ENCODE data around the gene CHSY1. TPM values are rescaled to one million over a fixed set of nuclear protein-coding genes. Genes with fewer than 3 reads are reported as not detected.
A peak's percentile ranks its signal among the peaks of the same experiment; 100 is the strongest.

The CHSY1 gene
- polyA plus RNA-seq, 3 donors, result 2.7 to 19.0 (median 3.0) TPM

DNA sequence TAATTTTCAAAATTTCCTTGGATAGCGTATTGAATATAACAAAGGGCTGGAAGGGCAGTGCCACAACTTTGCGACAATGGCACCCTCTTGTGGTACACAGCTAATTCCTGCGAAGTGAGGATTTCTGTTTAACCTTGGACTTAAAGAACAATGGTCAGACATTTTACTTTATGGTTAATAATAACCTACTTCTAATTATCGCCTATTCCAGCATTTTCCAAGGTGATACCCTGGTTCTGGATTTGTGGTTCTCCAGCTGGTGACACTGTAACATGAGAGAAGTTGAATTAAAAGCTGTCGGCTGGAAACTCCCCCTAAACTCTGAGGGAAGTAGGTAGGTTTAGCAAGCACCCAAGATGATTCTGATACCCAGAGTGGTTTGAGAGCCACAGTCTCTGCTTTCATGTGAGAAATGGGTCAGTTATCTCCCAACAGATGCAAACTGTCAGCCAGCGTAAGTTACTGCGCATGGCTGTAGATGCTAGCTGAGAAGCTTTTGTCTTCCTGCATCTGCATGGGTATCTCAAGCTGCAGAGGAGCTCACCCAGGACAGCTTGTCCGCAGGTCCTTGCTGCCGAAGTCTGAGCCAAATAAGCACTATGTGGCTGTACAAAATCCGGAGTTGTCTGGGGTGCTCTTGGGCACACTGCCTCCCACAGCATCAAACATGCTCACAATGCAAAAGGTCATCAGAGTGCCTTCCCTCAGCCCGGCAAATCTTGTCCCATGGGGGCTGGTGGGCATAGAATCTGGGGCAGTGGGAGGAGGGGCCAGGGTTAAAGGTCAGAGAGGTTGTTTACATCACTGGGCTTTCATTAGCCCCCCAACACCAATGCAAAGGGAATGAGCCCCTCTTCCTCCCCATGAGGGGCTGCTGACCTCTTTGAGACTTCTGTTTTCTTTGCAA lies 6.6 kb upstream of the CHSY1 start:
- Histone ChIP-seq H2AFZ (ENCODE audit: insufficient read depth, low read depth, low read length, poor library complexity, severe bottlenecking) (no peak overlapping the region), H4K20me1 (ENCODE audit: insufficient read depth, low read length) (no peaks in the 10 kb centered on the region), H3K27me3 (ENCODE audit: control insufficient read depth in 2 of 2, insufficient read depth in 2 of 2, low read length in 2 of 2) (peaks cover 0 to 9% of the 10 kb centered on the region in 2 donors), H3K9ac (ENCODE audit: insufficient read depth, low read length, poor library complexity, severe bottlenecking) (no peak overlapping the region), H3K4me2 (replicated peaks; ENCODE audit: extremely low read depth, low read length, poor library complexity, severe bottlenecking) (no peak overlapping the region), H3K9me3 (replicated peaks in 1 of 2; ENCODE audit: control insufficient read depth in 1 of 2, insufficient read depth in 1 of 2, low read length in 2 of 2) (no peaks in the 10 kb centered on the region), H3K4me3 (replicated peaks in 1 of 3; ENCODE audit: low read depth in 2 of 3, low read length in 3 of 3) (no peak overlapping the region), H3K4me1 (ENCODE audit: control insufficient read depth in 1 of 2, insufficient read depth in 2 of 2, low read length in 2 of 2) (no peaks in the 10 kb centered on the region), H3K79me2 (ENCODE audit: insufficient read depth, low read length) (no peaks in the 10 kb centered on the region), H3K36me3 (replicated peaks in 1 of 2; ENCODE audit: control insufficient read depth in 1 of 2, insufficient read depth in 2 of 2, low read length in 2 of 2) (no peaks in the 10 kb centered on the region), H3K27ac (ENCODE audit: low read depth in 1 of 2, low read length in 2 of 2) (no peak overlapping the region)
- no peaks in the 10 kb centered on the region for H3K36me3 Mint-ChIP-seq
- no peak overlapping the region for H3K27ac Mint-ChIP-seq
- TF ChIP-seq, protein P1, sequence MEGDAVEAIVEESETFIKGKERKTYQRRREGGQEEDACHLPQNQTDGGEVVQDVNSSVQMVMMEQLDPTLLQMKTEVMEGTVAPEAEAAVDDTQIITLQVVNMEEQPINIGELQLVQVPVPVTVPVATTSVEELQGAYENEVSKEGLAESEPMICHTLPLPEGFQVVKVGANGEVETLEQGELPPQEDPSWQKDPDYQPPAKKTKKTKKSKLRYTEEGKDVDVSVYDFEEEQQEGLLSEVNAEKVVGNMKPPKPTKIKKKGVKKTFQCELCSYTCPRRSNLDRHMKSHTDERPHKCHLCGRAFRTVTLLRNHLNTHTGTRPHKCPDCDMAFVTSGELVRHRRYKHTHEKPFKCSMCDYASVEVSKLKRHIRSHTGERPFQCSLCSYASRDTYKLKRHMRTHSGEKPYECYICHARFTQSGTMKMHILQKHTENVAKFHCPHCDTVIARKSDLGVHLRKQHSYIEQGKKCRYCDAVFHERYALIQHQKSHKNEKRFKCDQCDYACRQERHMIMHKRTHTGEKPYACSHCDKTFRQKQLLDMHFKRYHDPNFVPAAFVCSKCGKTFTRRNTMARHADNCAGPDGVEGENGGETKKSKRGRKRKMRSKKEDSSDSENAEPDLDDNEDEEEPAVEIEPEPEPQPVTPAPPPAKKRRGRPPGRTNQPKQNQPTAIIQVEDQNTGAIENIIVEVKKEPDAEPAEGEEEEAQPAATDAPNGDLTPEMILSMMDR (IDR thresholded peaks at IDR 0.05), result peak; percentile 83
- peaks cover 13 to 34% (median 31%) of the 10 kb centered on the region in 3 donors for H3K27me3 Mint-ChIP-seq (ENCODE audit: low read depth in 3 of 3)
- intact Hi-C loops (cut with micrococcal nuclease), result loop anchor here (1.0 to 10.0 kb wide), 6 partner anchors 168 to 344 kb away; partner anchors contain the start of gene LRRK1 (in 1 of the 2)
- H3K9me3 Mint-ChIP-seq, result no peaks in the 10 kb centered on the region
- peak overlapping the region in 1 of 2 donors; percentile 71 for H3K4me3 Mint-ChIP-seq
- H3K4me1 Mint-ChIP-seq, result peaks cover 4% of the 10 kb centered on the region
- DNase-seq, result peak; percentile 60 to 72 (median 68)
- 53% methylated on average over 6 of the region's 11 CpGs for WGBS (ENCODE audit: insufficient coverage)

DNA sequence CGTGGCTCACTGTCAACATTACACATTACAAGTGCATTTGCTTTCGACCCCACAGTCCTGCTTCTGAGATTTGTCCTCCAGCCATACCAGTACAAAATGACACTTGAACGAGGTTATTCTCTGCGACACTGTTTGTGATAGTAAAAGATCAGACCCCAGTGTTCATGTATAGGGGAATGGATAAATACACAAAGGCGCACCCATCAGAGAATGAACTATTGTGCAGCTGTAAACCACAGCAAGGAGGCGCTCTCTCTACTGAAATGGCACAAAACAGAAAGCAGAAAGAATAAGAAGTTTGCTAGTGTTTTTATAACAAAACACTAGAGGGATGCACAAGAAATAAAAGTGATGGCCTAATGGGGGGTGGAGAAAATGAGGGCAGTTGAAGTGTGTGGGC lies 4.9 kb upstream of the CHSY1 start:
- WGBS (ENCODE audit: insufficient coverage), result 90% methylated on average over 2 of the region's 6 CpGs
- H3K4me3 Mint-ChIP-seq, result no peak overlapping the region
- H3K27me3 Mint-ChIP-seq (ENCODE audit: low read depth in 3 of 3), result peaks cover 10 to 29% (median 20%) of the 10 kb centered on the region in 3 donors
- H3K9ac ChIP-seq (ENCODE audit: insufficient read depth, low read length, poor library complexity, severe bottlenecking), result no peak overlapping the region
- no peak for DNase-seq
- peaks cover 16% of the 10 kb centered on the region for H3K4me1 Mint-ChIP-seq
- no peak overlapping the region for H2AFZ ChIP-seq (ENCODE audit: insufficient read depth, low read depth, low read length, poor library complexity, severe bottlenecking)
- no peaks in the 10 kb centered on the region for H3K36me3 ChIP-seq (replicated peaks in 1 of 2; ENCODE audit: control insufficient read depth in 1 of 2, insufficient read depth in 2 of 2, low read length in 2 of 2)
- no peak overlapping the region for H3K27ac Mint-ChIP-seq
- no peak overlapping the region for H3K4me3 ChIP-seq (replicated peaks in 1 of 3; ENCODE audit: low read depth in 2 of 3, low read length in 3 of 3)
- no peaks in the 10 kb centered on the region for H3K36me3 Mint-ChIP-seq
- H3K27ac ChIP-seq (ENCODE audit: low read depth in 1 of 2, low read length in 2 of 2), result no peak overlapping the region
- no peaks in the 10 kb centered on the region for H3K9me3 ChIP-seq (replicated peaks in 1 of 2; ENCODE audit: control insufficient read depth in 1 of 2, insufficient read depth in 1 of 2, low read length in 2 of 2)
- peaks cover 9 to 11% of the 10 kb centered on the region in 2 donors for H3K4me1 ChIP-seq (ENCODE audit: control insufficient read depth in 1 of 2, insufficient read depth in 2 of 2, low read length in 2 of 2)
- no peak overlapping the region for H3K4me2 ChIP-seq (replicated peaks; ENCODE audit: extremely low read depth, low read length, poor library complexity, severe bottlenecking)
- no peaks in the 10 kb centered on the region for H4K20me1 ChIP-seq (ENCODE audit: insufficient read depth, low read length)
- peaks cover 11% of the 10 kb centered on the region for H3K79me2 ChIP-seq (ENCODE audit: insufficient read depth, low read length)
- intact Hi-C loops (cut with micrococcal nuclease), result loop anchor here (5.0 to 10.0 kb wide), 3 partner anchors 239 to 342 kb away; partner anchors contain the start of gene LRRK1 (in 1 of the 2)
- H3K9me3 Mint-ChIP-seq, result no peaks in the 10 kb centered on the region
- H3K27me3 ChIP-seq (ENCODE audit: control insufficient read depth in 2 of 2, insufficient read depth in 2 of 2, low read length in 2 of 2), result peaks cover 0 to 8% of the 10 kb centered on the region in 2 donors
- TF ChIP-seq, protein P1 (IDR thresholded peaks at IDR 0.05), result peak; percentile 19

Data from CD14-positive monocyte (primary cell).